OCI-LY3 (cell line): ENCODE results near the gene CNN3.

Source experiments
- CTCF ChIP-seq: fragments of 200-600, 300-600 bp; sonication (generic); IDR thresholded peaks from 2 replicates; pipeline ENCODE4 v1.5.1; 2014; ENCODE audit warnings: antibody characterized with exemption, low read length, low read depth
- EZH2phosphoT487 ChIP-seq: fragments of 200-600 bp; shearing (Covaris generic); IDR thresholded peaks from 2 replicates; pipeline ENCODE4 v1.6.1; 2018; ENCODE audit warnings: antibody characterized with exemption, mixed run types, low read depth

DNA sequence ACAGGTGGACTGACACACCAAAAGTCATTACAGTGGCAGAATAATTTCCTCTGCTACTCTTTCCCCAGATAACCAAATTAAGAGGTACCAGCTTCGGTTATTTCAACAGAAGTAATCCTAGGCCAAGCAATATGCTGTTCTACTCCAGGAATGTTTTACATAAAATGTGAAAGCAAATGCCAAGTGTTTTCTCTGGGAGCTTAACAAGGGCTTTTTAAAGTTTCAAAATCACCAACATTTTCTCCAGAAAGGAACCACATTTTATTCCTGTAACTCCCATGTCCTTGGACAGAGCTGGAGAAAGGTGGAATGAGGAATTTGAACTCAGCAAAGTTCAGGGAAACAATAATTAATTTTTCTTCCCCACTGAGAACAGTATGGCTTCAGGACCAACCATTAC is 27.2 kb downstream of the CNN3 start:
- TF ChIP-seq CTCF (no peak), EZH2phosphoT487 (no peak)
